Adipocyte (in vitro differentiated cells): ENCODE results near the gene DMD.

ENCODE experiments used
- DNase-seq: peaks from one replicate; pipeline ENCODE4 v3.0.0-alpha.2; 2015; ENCODE audit warnings: low read depth
- H3K27me3 ChIP-seq: replicated peaks from 2 replicates; pipeline ENCODE4 v1.7.0; 2013; ENCODE audit warnings: mild to moderate bottlenecking, low read length, moderate library complexity; ENCODE audit not compliant: control insufficient read depth, insufficient read depth
- H3K36me3 ChIP-seq: 2 replicates; pipeline ENCODE4 v1.7.0; 2013; ENCODE audit warnings: low read length, mild to moderate bottlenecking, moderate library complexity; ENCODE audit not compliant: control insufficient read depth, insufficient read depth, severe bottlenecking
- H3K4me1 ChIP-seq: 2 replicates; pipeline ENCODE4 v1.7.0; 2013; ENCODE audit warnings: mild to moderate bottlenecking, low read length, moderate library complexity; ENCODE audit not compliant: control insufficient read depth, insufficient read depth
- H3K4me3 ChIP-seq: 2 replicates; pipeline ENCODE4 v1.7.0; 2013; ENCODE audit warnings: mild to moderate bottlenecking, low read length, moderate library complexity
- H3K9ac ChIP-seq: 2 replicates; pipeline ENCODE4 v1.7.0; 2013; ENCODE audit warnings: mild to moderate bottlenecking, low read length, moderate library complexity
- H3K9me3 ChIP-seq: 2 replicates; pipeline ENCODE4 v1.7.0; 2013; ENCODE audit warnings: mild to moderate bottlenecking, low read length, moderate library complexity; ENCODE audit not compliant: control insufficient read depth

The DMD gene

GRCh38 chrX:32024072-32024471 is 1187.3 kb downstream of the DMD start:
- H3K9me3 ChIP-seq, result peaks cover 3% of the 10 kb centered on the region
- no peak for DNase-seq
- no peaks in the 10 kb centered on the region for H3K4me1 ChIP-seq

GRCh38 chrX:32016195-32016594 is 1195.2 kb downstream of the DMD start:
- H3K4me1 ChIP-seq, result no peaks in the 10 kb centered on the region
- H3K4me3 ChIP-seq, result no peak overlapping the region
- H3K36me3 ChIP-seq, result no peaks in the 10 kb centered on the region
- no peak overlapping the region for H3K9ac ChIP-seq
- no peak for DNase-seq
- H3K9me3 ChIP-seq, result no peaks in the 10 kb centered on the region
- no peaks in the 10 kb centered on the region for H3K27me3 ChIP-seq

More at GRCh38 chrX:32024072-32024471, 1187.3 kb downstream of the DMD start:
- Histone ChIP-seq H3K27me3 (no peaks in the 10 kb centered on the region), H3K36me3 (no peaks in the 10 kb centered on the region), H3K4me3 (no peak overlapping the region), H3K9ac (no peak overlapping the region)

GRCh38 chrX:32010948-32011347 is 1200.4 kb downstream of the DMD start:
- H3K9me3 ChIP-seq, result no peaks in the 10 kb centered on the region
- no peak overlapping the region for H3K9ac ChIP-seq
- no peaks in the 10 kb centered on the region for H3K36me3 ChIP-seq
- H3K27me3 ChIP-seq, result no peaks in the 10 kb centered on the region
- no peak for DNase-seq
- H3K4me1 ChIP-seq, result no peaks in the 10 kb centered on the region
- H3K4me3 ChIP-seq, result no peak overlapping the region

GRCh38 chrX:32010212-32010611 is 1201.1 kb downstream of the DMD start:
- Histone ChIP-seq H3K9me3 (no peaks in the 10 kb centered on the region), H3K27me3 (no peaks in the 10 kb centered on the region), H3K4me1 (no peaks in the 10 kb centered on the region), H3K4me3 (no peak overlapping the region), H3K9ac (no peak overlapping the region), H3K36me3 (no peaks in the 10 kb centered on the region)
- DNase-seq, result no peak

GRCh38 chrX:31993637-31994036 is 1217.7 kb downstream of the DMD start:
- Histone ChIP-seq H3K27me3 (no peaks in the 10 kb centered on the region), H3K9ac (no peak overlapping the region), H3K4me1 (no peaks in the 10 kb centered on the region), H3K9me3 (no peaks in the 10 kb centered on the region), H3K36me3 (no peaks in the 10 kb centered on the region), H3K4me3 (no peak overlapping the region)
- no peak for DNase-seq

- H3K27me3 ChIP-seq, result no peaks in the 10 kb centered on the region
- no peaks in the 10 kb centered on the region for H3K4me1 ChIP-seq
- peaks cover 4% of the 10 kb centered on the region for H3K9me3 ChIP-seq
- no peaks in the 10 kb centered on the region for H3K36me3 ChIP-seq
- H3K9ac ChIP-seq, result no peak overlapping the region
- DNase-seq, result no peak
- H3K4me3 ChIP-seq, result no peak overlapping the region
Measured at GRCh38 chrX:31988975-31989374, 1222.4 kb downstream of the DMD start.

GRCh38 chrX:31981546-31982062 is 1229.7 kb downstream of the DMD start:
- Histone ChIP-seq H3K27me3 (no peaks in the 10 kb centered on the region), H3K9me3 (peaks cover 5% of the 10 kb centered on the region), H3K36me3 (no peaks in the 10 kb centered on the region), H3K4me3 (no peak overlapping the region), H3K9ac (no peak overlapping the region), H3K4me1 (no peaks in the 10 kb centered on the region)
- DNase-seq, result no peak

- no peak overlapping the region for H3K9ac ChIP-seq
- no peaks in the 10 kb centered on the region for H3K36me3 ChIP-seq
- no peaks in the 10 kb centered on the region for H3K9me3 ChIP-seq
- no peaks in the 10 kb centered on the region for H3K4me1 ChIP-seq
- DNase-seq, result no peak
- no peak overlapping the region for H3K4me3 ChIP-seq
- no peaks in the 10 kb centered on the region for H3K27me3 ChIP-seq
Measured at GRCh38 chrX:31969714-31970113, 1241.6 kb downstream of the DMD start.

- no peaks in the 10 kb centered on the region for H3K27me3 ChIP-seq
- no peak overlapping the region for H3K9ac ChIP-seq
- no peaks in the 10 kb centered on the region for H3K36me3 ChIP-seq
- DNase-seq, result no peak
- H3K4me1 ChIP-seq, result no peaks in the 10 kb centered on the region
- no peak overlapping the region for H3K4me3 ChIP-seq
- H3K9me3 ChIP-seq, result no peaks in the 10 kb centered on the region
Measured at GRCh38 chrX:31962256-31962655, 1249.1 kb downstream of the DMD start.

GRCh38 chrX:31934842-31935370 is 1276.4 kb downstream of the DMD start:
- Histone ChIP-seq H3K9ac (no peak overlapping the region), H3K4me3 (no peak overlapping the region), H3K4me1 (peaks cover 4% of the 10 kb centered on the region), H3K27me3 (no peaks in the 10 kb centered on the region), H3K9me3 (no peaks in the 10 kb centered on the region), H3K36me3 (no peaks in the 10 kb centered on the region)
- no peak for DNase-seq

- Histone ChIP-seq H3K9ac (no peak overlapping the region), H3K4me1 (peaks cover 4% of the 10 kb centered on the region), H3K4me3 (no peak overlapping the region), H3K27me3 (no peaks in the 10 kb centered on the region), H3K9me3 (no peaks in the 10 kb centered on the region), H3K36me3 (no peaks in the 10 kb centered on the region)
- DNase-seq, result no peak
Measured at GRCh38 chrX:31934015-31934414, 1277.3 kb downstream of the DMD start.

- no peaks in the 10 kb centered on the region for H3K9me3 ChIP-seq
- H3K4me3 ChIP-seq, result no peak overlapping the region
- no peaks in the 10 kb centered on the region for H3K36me3 ChIP-seq
- DNase-seq, result no peak
- no peak overlapping the region for H3K9ac ChIP-seq
- H3K27me3 ChIP-seq, result no peaks in the 10 kb centered on the region
- peaks cover 4% of the 10 kb centered on the region for H3K4me1 ChIP-seq
Measured at GRCh38 chrX:31932769-31933168, 1278.6 kb downstream of the DMD start.
